OCI-LY7 (cell line): ENCODE results near the gene OR51E2. TPM values are rescaled to one million over a fixed set of nuclear protein-coding genes. Genes with fewer than 3 reads are reported as not detected.

Experiments used
- BruUV-seq: library from RNA; stranded (reverse); fragments of 400-500 nt; replicated peaks from 2 replicates; lab custom pipeline; 2021; lab: Mats Ljungman, UMichigan
- CTCF ChIA-PET: fragments of 300-600 bp; sonication (Branson Sonifier 250); formaldehyde crosslinking; loops from one replicate; lab custom pipeline; 2022; ENCODE audit warnings: antibody characterized with exemption; ENCODE audit not compliant: unreplicated experiment; lab: Charles Lee
- POLR2A ChIA-PET: fragments of 300-600 bp; sonication (Branson Sonifier 250); formaldehyde crosslinking; loops from one replicate; lab custom pipeline; 2022; ENCODE audit warnings: antibody characterized with exemption; lab: Charles Lee
- DNase-seq: peaks from one replicate; pipeline ENCODE4 v3.0.0-alpha.2; 2015; ENCODE audit warnings: low spot score
- H2AFZ ChIP-seq: fragments of 200-600 bp; sonication (generic), shearing (Covaris generic); 2 replicates; pipeline ENCODE4 v1.6.1; 2014; ENCODE audit warnings: mild to moderate bottlenecking, antibody characterized with exemption, low read length, moderate library complexity
- H3K27ac ChIP-seq: fragments of 200-600 bp; sonication (generic); 2 replicates; pipeline ENCODE4 v1.5.1; 2014; ENCODE audit warnings: mixed run types, low read depth, mild to moderate bottlenecking, moderate library complexity, low read length, inconsistent platforms; ENCODE audit not compliant: poor library complexity, severe bottlenecking
- H3K36me3 ChIP-seq: fragments of 200-600 bp; sonication (generic); 2 replicates; pipeline ENCODE4 v1.6.1; 2014; ENCODE audit warnings: mild to moderate bottlenecking, antibody characterized with exemption, low read length, moderate library complexity, mixed read lengths; ENCODE audit not compliant: insufficient read depth
- H3K4me1 ChIP-seq: fragments of 200-600 bp; sonication (generic); 2 replicates; pipeline ENCODE4 v1.5.1; 2014; ENCODE audit warnings: mild to moderate bottlenecking, low read length; ENCODE audit not compliant: insufficient read depth, poor library complexity, severe bottlenecking
- H3K4me2 ChIP-seq: fragments of 200-600 bp; sonication (generic); 2 replicates; pipeline ENCODE4 v1.6.1; 2014; ENCODE audit warnings: mild to moderate bottlenecking, low read length
- H3K4me3 ChIP-seq: fragments of 200-600 bp; sonication (generic); 2 replicates; pipeline ENCODE4 v1.5.1; 2014; ENCODE audit warnings: mild to moderate bottlenecking, low read depth, low read length; ENCODE audit not compliant: poor library complexity, severe bottlenecking
- H3K79me2 ChIP-seq: fragments of 200-600 bp; sonication (generic); 2 replicates; pipeline ENCODE4 v1.6.1; 2016; ENCODE audit warnings: low read depth, mild to moderate bottlenecking, low read length, moderate library complexity, mixed read lengths; ENCODE audit not compliant: insufficient read depth
- H3K9me2 ChIP-seq: fragments of 200-600 bp; sonication (generic); 2 replicates; pipeline ENCODE4 v1.6.1; 2016; ENCODE audit warnings: mild to moderate bottlenecking, low read length, mixed read lengths; ENCODE audit not compliant: insufficient read depth
- H3K9me3 ChIP-seq: fragments of 200-600 bp; sonication (generic); 2 replicates; pipeline ENCODE4 v1.6.1; 2014; ENCODE audit warnings: mild to moderate bottlenecking, mixed run types, low read length, mixed read lengths
- H4K20me1 ChIP-seq: fragments of 200-600 bp; sonication (generic); 2 replicates; pipeline ENCODE4 v1.6.1; 2014; ENCODE audit warnings: mild to moderate bottlenecking, antibody characterized with exemption, low read length, moderate library complexity, mixed read lengths; ENCODE audit not compliant: insufficient read depth
- EZH2phosphoT487 ChIP-seq: fragments of 200-600 bp; sonication (generic); IDR thresholded peaks from 2 replicates; pipeline ENCODE4 v1.6.1; 2018; ENCODE audit warnings: low read depth, borderline replicate concordance, mild to moderate bottlenecking, mixed run types, antibody characterized with exemption, low read length, moderate library complexity, mixed read lengths
- intact Hi-C: fragments of 100-400 bp; cut with micrococcal nuclease; formaldehyde crosslinking; loops from one replicate; pipeline ENCODE4 v1.10.0; 2022; ENCODE audit not compliant: unreplicated experiment
- total RNA-seq, 2 experiments: library from RNA; depleted of rRNA in 1 of 2; stranded (reverse); fragments of >200 nt in 1 of 2; shearing (Covaris generic) in 1 of 2; gene quantifications; 2 replicates each; pipeline ENCODE4 v1.2.3, GENCODE V29; 2014 to 2022
- TF ChIP-seq, protein P1 (sequence below): fragments of 200-600 bp; sonication (generic); conservative IDR thresholded peaks from 2 replicates; pipeline ENCODE4 v1.5.1; 2014; ENCODE audit warnings: mild to moderate bottlenecking, antibody characterized with exemption, low read length, moderate library complexity, mixed read lengths

The OR51E2 gene
- total RNA-seq, 2 experiments from 2014 or later, result not detected

DNA sequence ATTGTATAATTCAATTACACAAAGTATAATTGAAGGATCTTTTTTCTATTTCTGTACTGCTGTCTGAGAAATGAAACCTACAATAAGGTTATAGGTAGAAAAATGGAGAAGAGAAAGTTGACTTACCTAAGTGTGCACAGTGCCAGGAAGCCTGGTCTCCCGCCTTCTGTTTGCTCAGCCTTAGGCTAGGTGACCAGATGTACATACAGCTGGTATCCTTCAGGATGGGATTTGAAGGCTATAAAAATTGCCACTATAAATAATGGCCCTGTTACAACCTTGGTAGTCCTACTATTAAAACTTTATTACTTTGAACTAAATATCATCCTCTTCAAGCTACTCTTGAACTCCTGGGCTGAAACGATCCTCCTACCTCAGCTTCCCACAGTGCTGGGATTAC is 19.7 kb downstream of the OR51E2 start:
- Histone ChIP-seq H3K79me2 (no peaks in the 10 kb centered on the region), H3K27ac (no peak overlapping the region), H2AFZ (no peak overlapping the region), H4K20me1 (no peaks in the 10 kb centered on the region), H3K4me3 (no peak overlapping the region), H3K4me2 (no peak overlapping the region), H3K4me1 (no peaks in the 10 kb centered on the region), H3K36me3 (no peaks in the 10 kb centered on the region), H3K9me2 (no peaks in the 10 kb centered on the region), H3K9me3 (no peaks in the 10 kb centered on the region)
- POLR2A ChIA-PET, result no interaction called here
- no peak for DNase-seq
- intact Hi-C loops, result no loop called here
- TF ChIP-seq, protein P1, sequence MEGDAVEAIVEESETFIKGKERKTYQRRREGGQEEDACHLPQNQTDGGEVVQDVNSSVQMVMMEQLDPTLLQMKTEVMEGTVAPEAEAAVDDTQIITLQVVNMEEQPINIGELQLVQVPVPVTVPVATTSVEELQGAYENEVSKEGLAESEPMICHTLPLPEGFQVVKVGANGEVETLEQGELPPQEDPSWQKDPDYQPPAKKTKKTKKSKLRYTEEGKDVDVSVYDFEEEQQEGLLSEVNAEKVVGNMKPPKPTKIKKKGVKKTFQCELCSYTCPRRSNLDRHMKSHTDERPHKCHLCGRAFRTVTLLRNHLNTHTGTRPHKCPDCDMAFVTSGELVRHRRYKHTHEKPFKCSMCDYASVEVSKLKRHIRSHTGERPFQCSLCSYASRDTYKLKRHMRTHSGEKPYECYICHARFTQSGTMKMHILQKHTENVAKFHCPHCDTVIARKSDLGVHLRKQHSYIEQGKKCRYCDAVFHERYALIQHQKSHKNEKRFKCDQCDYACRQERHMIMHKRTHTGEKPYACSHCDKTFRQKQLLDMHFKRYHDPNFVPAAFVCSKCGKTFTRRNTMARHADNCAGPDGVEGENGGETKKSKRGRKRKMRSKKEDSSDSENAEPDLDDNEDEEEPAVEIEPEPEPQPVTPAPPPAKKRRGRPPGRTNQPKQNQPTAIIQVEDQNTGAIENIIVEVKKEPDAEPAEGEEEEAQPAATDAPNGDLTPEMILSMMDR, result no peak
- no peak for TF ChIP-seq EZH2phosphoT487
- CTCF ChIA-PET, result no interaction called here
- BruUV-seq, result no TSS peak

GRCh38 chr11:4673781-4674180 is 23.9 kb downstream of the OR51E2 start:
- POLR2A ChIA-PET, result interaction anchor here (1.0 kb wide), 1 partner anchor 36 kb away, joined by 3 read pairs; no protein-coding TSS in a partner anchor
- no TSS peak for BruUV-seq
- Histone ChIP-seq H3K4me2 (no peak overlapping the region), H3K4me3 (no peak overlapping the region), H4K20me1 (no peaks in the 10 kb centered on the region), H3K9me2 (no peaks in the 10 kb centered on the region), H3K4me1 (no peaks in the 10 kb centered on the region), H3K79me2 (no peaks in the 10 kb centered on the region), H3K9me3 (no peaks in the 10 kb centered on the region), H3K36me3 (no peaks in the 10 kb centered on the region), H2AFZ (no peak overlapping the region), H3K27ac (no peak overlapping the region)
- intact Hi-C loops, result no loop called here
- TF ChIP-seq, protein P1, result no peak
- TF ChIP-seq EZH2phosphoT487, result no peak
- CTCF ChIA-PET, result no interaction called here
- no peak for DNase-seq

- intact Hi-C loops, result no loop called here
- Histone ChIP-seq H3K79me2 (no peaks in the 10 kb centered on the region), H2AFZ (no peak overlapping the region), H3K4me3 (no peak overlapping the region), H3K9me2 (no peaks in the 10 kb centered on the region), H3K27ac (no peak overlapping the region), H3K4me2 (no peak overlapping the region), H4K20me1 (no peaks in the 10 kb centered on the region), H3K4me1 (no peaks in the 10 kb centered on the region), H3K36me3 (no peaks in the 10 kb centered on the region), H3K9me3 (no peaks in the 10 kb centered on the region)
- BruUV-seq, result no TSS peak
- no peak for TF ChIP-seq EZH2phosphoT487
- TF ChIP-seq, protein P1, result no peak
- ChIA-PET POLR2A (no interaction called here), CTCF (no interaction called here)
- no peak for DNase-seq
Measured at GRCh38 chr11:4672470-4672869, 25.2 kb downstream of the OR51E2 start.
